HCT116 (cell line): ENCODE data around the gene RNF126. TPM values are rescaled to one million over a fixed set of nuclear protein-coding genes. Genes with fewer than 3 reads are reported as not detected.

ENCODE experiments used
- ATAC-seq: fragments of 200-7000 bp; cut with Tn5 transposase; 2 replicates; pipeline ENCODE4 v1.9.1; 2020; ENCODE audit warnings: mild to moderate bottlenecking, moderate library complexity
- BruUV-seq: library from RNA; stranded (reverse); fragments of 400-500 nt; replicated peaks from 2 replicates; lab custom pipeline; 2021; lab: Mats Ljungman, UMichigan
- CTCF ChIA-PET: fragments of 300-600 bp; sonication (Branson Sonifier 250); formaldehyde crosslinking; loops from one replicate; lab custom pipeline; 2021; ENCODE audit warnings: antibody characterized with exemption; lab: Charles Lee
- POLR2A ChIA-PET: fragments of 300-600, 350-600 bp; sonication (Branson Sonifier 250); formaldehyde crosslinking; loops from one replicate; lab custom pipeline; 2021; ENCODE audit warnings: antibody characterized with exemption; lab: Charles Lee
- RAD21 ChIA-PET, 2 experiments: fragments of 300-600 bp; sonication (Branson Sonifier 250); formaldehyde crosslinking; loops; one replicate each; lab custom pipeline; 2023; ENCODE audit warnings: low total read pairs in 2 of 2; ENCODE audit not compliant: uncharacterized antibody in 2 of 2, unreplicated experiment in 2 of 2, low non-redundant PET in 1 of 2; lab: Charles Lee
- DNase-seq: peaks from one replicate; pipeline ENCODE4 v3.0.0-alpha.2; 2010; ENCODE audit warnings: low read depth, low spot score
- H2AFZ ChIP-seq: fragments of 200-600 bp; shearing (Covaris generic), sonication (generic); 2 replicates; pipeline ENCODE4 v1.6.1; 2017; ENCODE audit warnings: low read depth, mixed run types, mixed read lengths, antibody characterized with exemption, low read length; ENCODE audit not compliant: poor library complexity, severe bottlenecking
- H3K27ac ChIP-seq: 2 replicates; pipeline ENCODE4 v1.5.1; 2012; ENCODE audit warnings: low read depth, low read length
- H3K27me3 ChIP-seq: fragments of 200-600 bp; sonication (generic); 2 replicates; pipeline ENCODE4 v1.6.1; 2016; ENCODE audit warnings: mixed run types, low read length, mixed read lengths; ENCODE audit not compliant: insufficient read depth
- H3K36me3 ChIP-seq, 2 experiments: fragments of 200-500 bp in 1 of 2; fragments of 200-600 bp in 1 of 2; sonication (Bioruptor generic) in 1 of 2; sonication (generic) in 1 of 2; 2 replicates each; pipeline versions ENCODE4 v1.5.1 to v1.6.1; 2014 to 2016; ENCODE audit warnings: low read length in 2 of 2, inconsistent platforms in 1 of 2, mixed read lengths in 1 of 2, mixed run types in 1 of 2; ENCODE audit not compliant: insufficient read depth in 2 of 2, control insufficient read depth in 1 of 2
- H3K4me1 ChIP-seq, 2 experiments: fragments of 200-600 bp in 1 of 2; sonication (generic) in 1 of 2; 2 replicates each; pipeline versions ENCODE4 v1.5.1 to v1.6.1; 2012 to 2017; ENCODE audit warnings: low read length in 2 of 2, inconsistent platforms in 1 of 2, mild to moderate bottlenecking in 1 of 2, mixed read lengths in 1 of 2, mixed run types in 1 of 2, moderate library complexity in 1 of 2; ENCODE audit not compliant: insufficient read depth in 2 of 2, control insufficient read depth in 1 of 2
- H3K4me2 ChIP-seq: fragments of 200-600 bp; sonication (generic); 2 replicates; pipeline ENCODE4 v1.6.1; 2017; ENCODE audit warnings: mixed run types, low read length, mixed read lengths
- H3K4me3 ChIP-seq, 2 experiments: fragments of 200-600 bp in 1 of 2; sonication (generic) in 1 of 2; replicated peaks in 1 of 2; 2 replicates each; pipeline ENCODE4 v1.5.1; 2011 to 2016; ENCODE audit warnings: low read length in 2 of 2, control low read depth in 1 of 2, low read depth in 1 of 2, mild to moderate bottlenecking in 1 of 2, mixed read lengths in 1 of 2, mixed run types in 1 of 2
- H3K79me2 ChIP-seq: fragments of 200-600 bp; sonication (generic); 2 replicates; pipeline ENCODE4 v1.6.1; 2017; ENCODE audit warnings: mild to moderate bottlenecking, mixed run types, low read length, moderate library complexity, mixed read lengths; ENCODE audit not compliant: insufficient read depth
- H3K9ac ChIP-seq: fragments of 200-600 bp; sonication (generic); 2 replicates; pipeline ENCODE4 v1.6.1; 2016; ENCODE audit warnings: low read length, mixed read lengths
- H3K9me2 ChIP-seq: fragments of 200-600 bp; sonication (generic), shearing (Covaris generic); 2 replicates; pipeline ENCODE4 v1.6.1; 2017; ENCODE audit warnings: mixed run types, mild to moderate bottlenecking, moderate library complexity; ENCODE audit not compliant: insufficient read depth
- H3K9me3 ChIP-seq, 2 experiments: fragments of 200-500 bp in 1 of 2; fragments of 200-600 bp in 1 of 2; sonication (Bioruptor generic) in 1 of 2; sonication (generic) in 1 of 2; 2 replicates each; pipeline ENCODE4 v1.6.1; 2014 to 2017; ENCODE audit warnings: low read length in 2 of 2, mixed read lengths in 2 of 2, inconsistent platforms in 1 of 2, low read depth in 1 of 2, mild to moderate bottlenecking in 1 of 2, mixed run types in 1 of 2, moderate library complexity in 1 of 2; ENCODE audit not compliant: control insufficient read depth in 1 of 2, insufficient read depth in 1 of 2
- H4K20me1 ChIP-seq: fragments of 200-600 bp; sonication (generic), shearing (Covaris generic); 2 replicates; pipeline ENCODE4 v1.6.1; 2017; ENCODE audit warnings: mixed run types, mild to moderate bottlenecking, moderate library complexity; ENCODE audit not compliant: insufficient read depth
- CBX3 ChIP-seq: IDR thresholded peaks from 2 replicates; pipeline ENCODE4 v1.6.1; 2012; ENCODE audit warnings: low read depth
- CEBPB ChIP-seq: IDR thresholded peaks from 2 replicates; pipeline ENCODE4 v1.6.1; 2012; ENCODE audit warnings: low read depth
- EGR1 ChIP-seq: IDR thresholded peaks from 2 replicates; pipeline ENCODE4 v1.6.1; 2012; ENCODE audit warnings: low read depth
- ELF1 ChIP-seq: IDR thresholded peaks from 2 replicates; pipeline ENCODE4 v1.6.1; 2012; ENCODE audit warnings: low read depth, borderline replicate concordance
- EZH2 ChIP-seq: fragments of 200-600 bp; sonication (generic); IDR thresholded peaks from 2 replicates; pipeline ENCODE4 v1.6.1; 2017; ENCODE audit warnings: antibody characterized with exemption, mixed run types
- SRF ChIP-seq: IDR thresholded peaks from 2 replicates; pipeline ENCODE4 v1.6.1; 2012; ENCODE audit warnings: low read depth
- YY1 ChIP-seq: IDR thresholded peaks from 2 replicates; pipeline ENCODE4 v1.6.1; 2011; ENCODE audit warnings: low read length, low read depth, moderate library complexity, mild to moderate bottlenecking; ENCODE audit not compliant: insufficient replicate concordance; ENCODE audit errors: extremely low read depth
- intact Hi-C: fragments of 100-400 bp; cut with micrococcal nuclease; formaldehyde crosslinking; loops from 2 replicates; pipeline ENCODE4 v1.10.0; 2022
- total RNA-seq: library from RNA; stranded (reverse); gene quantifications from one replicate; pipeline ENCODE4 v1.2.1, GENCODE V29; 2021; ENCODE audit not compliant: unreplicated experiment
- TF ChIP-seq, protein P1 (sequence below), 3 experiments: fragments of 200-600 bp in 1 of 3; sonication (generic) in 1 of 3; IDR thresholded peaks in 2 of 3; conservative IDR thresholded peaks in 1 of 3; 2 replicates each; pipeline ENCODE4 v1.5.1; 2012 to 2017; ENCODE audit warnings: low read depth in 2 of 3, low read length in 2 of 3, antibody characterized with exemption in 1 of 3, borderline replicate concordance in 1 of 3, control low read depth in 1 of 3, mild to moderate bottlenecking in 1 of 3, mixed read lengths in 1 of 3, mixed run types in 1 of 3, moderate library complexity in 1 of 3; ENCODE audit not compliant: insufficient read depth in 1 of 3
- TF ChIP-seq, protein P2 (sequence below): IDR thresholded peaks from 2 replicates; pipeline ENCODE4 v1.6.1; 2012

The RNF126 gene
- total RNA-seq, 1 experiment from 2014 or later, result 93.8 TPM

DNA sequence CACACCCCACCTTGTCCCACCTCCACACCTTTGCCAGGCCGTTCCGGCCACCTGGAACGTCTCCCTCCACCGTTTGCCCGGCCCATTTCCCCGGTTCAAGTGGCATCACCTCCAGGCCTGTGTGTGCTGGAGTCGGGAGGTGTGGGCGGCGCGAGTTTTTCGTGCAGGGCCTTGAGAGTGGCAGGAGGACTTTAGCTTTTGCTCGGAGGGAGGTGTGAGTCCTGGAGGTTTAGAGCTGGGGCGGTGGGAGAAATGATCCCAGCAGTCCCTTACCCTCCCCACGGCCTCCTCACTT lies 41.4 kb upstream of the RNF126 start:
- Histone ChIP-seq H2AFZ (no peak overlapping the region), H3K4me1 (peaks cover 16 to 27% of the 10 kb centered on the region in 2 experiments), H3K4me3 (peak overlapping the region; percentile 32 to 47), H3K27ac (peak overlapping the region; percentile 62; the same call in 1 of the 2 replicates), H3K9ac (peak overlapping the region; percentile 50; the same call in 1 of the 2 replicates), H3K9me2 (no peaks in the 10 kb centered on the region), H3K9me3 (no peaks in the 10 kb centered on the region), H3K79me2 (no peaks in the 10 kb centered on the region), H3K36me3 (no peaks in the 10 kb centered on the region), H3K27me3 (no peaks in the 10 kb centered on the region), H3K4me2 (peak overlapping the region; percentile 83), H4K20me1 (no peaks in the 10 kb centered on the region)
- TF ChIP-seq, protein P1, sequence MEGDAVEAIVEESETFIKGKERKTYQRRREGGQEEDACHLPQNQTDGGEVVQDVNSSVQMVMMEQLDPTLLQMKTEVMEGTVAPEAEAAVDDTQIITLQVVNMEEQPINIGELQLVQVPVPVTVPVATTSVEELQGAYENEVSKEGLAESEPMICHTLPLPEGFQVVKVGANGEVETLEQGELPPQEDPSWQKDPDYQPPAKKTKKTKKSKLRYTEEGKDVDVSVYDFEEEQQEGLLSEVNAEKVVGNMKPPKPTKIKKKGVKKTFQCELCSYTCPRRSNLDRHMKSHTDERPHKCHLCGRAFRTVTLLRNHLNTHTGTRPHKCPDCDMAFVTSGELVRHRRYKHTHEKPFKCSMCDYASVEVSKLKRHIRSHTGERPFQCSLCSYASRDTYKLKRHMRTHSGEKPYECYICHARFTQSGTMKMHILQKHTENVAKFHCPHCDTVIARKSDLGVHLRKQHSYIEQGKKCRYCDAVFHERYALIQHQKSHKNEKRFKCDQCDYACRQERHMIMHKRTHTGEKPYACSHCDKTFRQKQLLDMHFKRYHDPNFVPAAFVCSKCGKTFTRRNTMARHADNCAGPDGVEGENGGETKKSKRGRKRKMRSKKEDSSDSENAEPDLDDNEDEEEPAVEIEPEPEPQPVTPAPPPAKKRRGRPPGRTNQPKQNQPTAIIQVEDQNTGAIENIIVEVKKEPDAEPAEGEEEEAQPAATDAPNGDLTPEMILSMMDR (IDR thresholded peaks at IDR 0.05 in 2 of 3, conservative IDR thresholded peaks at IDR 0.05 in 1 of 3; ENCODE audit: borderline replicate concordance in 1 of 3, insufficient read depth in 1 of 3, low read depth in 2 of 3, low read length in 2 of 3), result no peak
- TF ChIP-seq YY1 (no peak), EGR1 (no peak), SRF (no peak), ELF1 (no peak), CBX3 (no peak), CEBPB (no peak), EZH2 (no peak)
- TF ChIP-seq, protein P2, sequence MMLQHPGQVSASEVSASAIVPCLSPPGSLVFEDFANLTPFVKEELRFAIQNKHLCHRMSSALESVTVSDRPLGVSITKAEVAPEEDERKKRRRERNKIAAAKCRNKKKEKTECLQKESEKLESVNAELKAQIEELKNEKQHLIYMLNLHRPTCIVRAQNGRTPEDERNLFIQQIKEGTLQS, result no peak
- no TSS peak for BruUV-seq
- ATAC-seq (no peak), DNase-seq (no peak)
- intact Hi-C loops, result no loop called here
- CTCF ChIA-PET, result interaction anchor here (1.0 kb wide), 1 partner anchor 47 kb away, joined by 3 read pairs; the partner anchor contains the start of gene MISP
- RAD21 ChIA-PET, result interaction anchor here in 1 of 2 experiments (0.6 to 1.8 kb wide), 2 partner anchors 30 to 41 kb away, joined by 3 to 4 read pairs; partner anchors contain the start of gene RNF126
- POLR2A ChIA-PET, result interaction anchor here (0.8 to 2.3 kb wide), 7 partner anchors 11 to 133 kb away, joined by 3 to 10 read pairs (median 4); partner anchors contain the start of gene FSTL3
